T-helper 2 cell treated with Interferon-gamma antibody and Interleukin-4, amounts not matched to agents 5 μg/mL and 100 μg/mL, for 36 hours (primary cell): Measurements from ENCODE around the gene EXTL1.
A peak's percentile ranks its signal among the peaks of the same experiment; 100 is the strongest.

Source experiments
- DNase-seq: peaks from one replicate; pipeline ENCODE4 v3.0.0; 2021; ENCODE audit warnings: low spot score
- H3K27ac Mint-ChIP-seq: one replicate; pipeline ENCODE4 v1.8.0; 2021; ENCODE audit warnings: mild to moderate bottlenecking, mixed read lengths
- H3K27me3 Mint-ChIP-seq: one replicate; pipeline ENCODE4 v1.8.0; 2021; ENCODE audit warnings: low read depth, mixed read lengths
- H3K36me3 Mint-ChIP-seq: one replicate; pipeline ENCODE4 v1.8.0; 2021; ENCODE audit warnings: low read depth, mixed read lengths
- H3K4me1 Mint-ChIP-seq: one replicate; pipeline ENCODE4 v1.8.0; 2021; ENCODE audit warnings: low read depth, mixed read lengths
- H3K4me3 Mint-ChIP-seq: one replicate; pipeline ENCODE4 v1.8.0; 2022; ENCODE audit warnings: mild to moderate bottlenecking, moderate library complexity, mixed read lengths
- H3K9me3 Mint-ChIP-seq: one replicate; pipeline ENCODE4 v1.8.0; 2021; ENCODE audit warnings: mixed read lengths

The EXTL1 gene

GRCh38 chr1:26023826-26024225 lies 2.3 kb downstream of the EXTL1 start:
- no peak for DNase-seq
- H3K36me3 Mint-ChIP-seq = no peaks in the 10 kb centered on the region
- H3K4me3 Mint-ChIP-seq = no peak overlapping the region
- H3K27me3 Mint-ChIP-seq = peaks cover 4% of the 10 kb centered on the region
- H3K9me3 Mint-ChIP-seq = no peaks in the 10 kb centered on the region
- H3K27ac Mint-ChIP-seq = no peak overlapping the region
- H3K4me1 Mint-ChIP-seq = peaks cover 7% of the 10 kb centered on the region

DNA sequence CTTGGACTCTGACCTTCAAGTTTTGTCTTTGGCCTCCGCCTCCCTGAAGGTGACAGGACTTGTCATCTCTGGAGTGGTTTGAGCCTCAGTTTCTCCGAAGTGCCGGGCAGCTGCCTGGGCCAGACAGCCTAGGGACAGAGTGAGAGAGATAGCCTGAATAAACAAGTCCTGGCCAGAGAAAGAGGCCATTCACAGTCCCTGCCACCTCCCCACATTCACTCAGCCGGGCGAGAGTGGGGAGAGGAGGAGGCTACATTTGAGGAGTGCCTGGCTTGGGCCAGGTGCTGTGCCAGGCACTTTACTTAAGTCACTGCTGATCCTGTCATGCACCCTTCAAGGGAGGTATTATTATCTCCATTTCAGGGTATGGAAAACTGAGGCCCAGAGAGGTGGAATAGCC lies 3.5 kb downstream of the EXTL1 start:
- no peak for DNase-seq
- Mint-ChIP-seq H3K27ac (no peak overlapping the region), H3K36me3 (no peaks in the 10 kb centered on the region), H3K4me1 (peaks cover under 1% of the 10 kb centered on the region), H3K4me3 (no peak overlapping the region), H3K27me3 (peaks cover 3% of the 10 kb centered on the region), H3K9me3 (no peaks in the 10 kb centered on the region)

DNA sequence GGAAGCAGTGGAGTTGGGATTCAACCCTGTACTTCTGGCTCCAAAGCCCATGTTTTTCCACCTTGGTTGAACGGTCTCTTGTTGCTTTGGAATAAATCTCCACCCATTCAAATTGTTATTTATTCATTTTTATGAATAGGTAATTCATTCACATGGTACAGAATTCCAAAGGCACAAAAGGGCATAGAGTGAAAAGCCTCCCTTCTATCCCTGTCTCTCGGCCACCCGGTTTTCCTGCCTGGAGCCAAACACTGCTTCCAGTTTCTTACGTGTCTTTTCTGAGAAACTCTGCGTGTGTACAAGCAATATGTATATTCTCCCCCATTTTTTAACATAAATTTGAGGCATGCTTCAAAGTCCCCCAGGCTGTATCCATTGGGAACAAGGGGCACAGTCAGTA lies 3.9 kb downstream of the EXTL1 start:
- peaks cover 3% of the 10 kb centered on the region for H3K27me3 Mint-ChIP-seq
- DNase-seq = no peak
- no peak overlapping the region for H3K4me3 Mint-ChIP-seq
- no peaks in the 10 kb centered on the region for H3K9me3 Mint-ChIP-seq
- no peak overlapping the region for H3K27ac Mint-ChIP-seq
- no peaks in the 10 kb centered on the region for H3K36me3 Mint-ChIP-seq
- no peaks in the 10 kb centered on the region for H3K4me1 Mint-ChIP-seq

DNA sequence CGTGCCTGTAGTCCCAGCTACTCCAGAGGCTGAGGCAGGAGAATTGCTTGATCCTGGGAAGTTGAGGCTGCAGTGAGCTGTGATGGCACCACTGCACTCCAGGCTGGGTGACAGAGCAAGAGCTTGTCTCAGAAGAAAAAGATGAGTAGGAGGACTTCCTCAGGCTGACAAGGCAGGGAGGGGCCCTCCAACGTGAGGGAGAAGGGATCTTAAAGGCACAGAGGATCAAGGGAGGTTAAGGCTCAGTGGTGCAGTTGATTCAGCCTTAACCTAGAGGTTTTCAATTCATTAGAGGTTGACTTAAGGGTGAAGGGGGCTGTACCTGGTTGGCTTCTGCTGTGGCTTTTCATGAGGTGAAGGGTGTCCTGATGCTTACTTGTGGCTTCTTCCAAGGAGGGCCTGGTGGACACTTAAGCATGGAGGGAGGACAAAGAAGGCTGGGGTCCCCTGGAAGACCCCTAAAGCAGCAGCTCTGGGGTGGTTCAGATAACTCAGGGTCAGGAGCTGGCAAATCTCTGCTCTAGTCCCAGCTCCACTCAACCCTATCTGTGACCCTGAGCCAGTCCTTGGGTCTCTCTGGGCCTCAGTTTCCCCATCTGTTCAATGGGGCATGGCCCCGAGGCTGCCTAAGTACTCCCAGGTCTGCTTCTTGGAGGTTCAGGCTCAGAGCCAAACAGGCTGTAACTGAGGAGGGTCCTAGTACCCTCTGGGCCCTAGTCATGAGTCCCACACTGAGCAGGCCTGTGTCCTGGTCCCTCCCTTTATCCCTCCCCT lies 6.3 kb downstream of the EXTL1 start:
- no peak overlapping the region for H3K4me3 Mint-ChIP-seq
- peaks cover 10% of the 10 kb centered on the region for H3K27me3 Mint-ChIP-seq
- no peaks in the 10 kb centered on the region for H3K9me3 Mint-ChIP-seq
- H3K36me3 Mint-ChIP-seq = no peaks in the 10 kb centered on the region
- H3K4me1 Mint-ChIP-seq = no peaks in the 10 kb centered on the region
- no peak for DNase-seq
- H3K27ac Mint-ChIP-seq = no peak overlapping the region

DNA sequence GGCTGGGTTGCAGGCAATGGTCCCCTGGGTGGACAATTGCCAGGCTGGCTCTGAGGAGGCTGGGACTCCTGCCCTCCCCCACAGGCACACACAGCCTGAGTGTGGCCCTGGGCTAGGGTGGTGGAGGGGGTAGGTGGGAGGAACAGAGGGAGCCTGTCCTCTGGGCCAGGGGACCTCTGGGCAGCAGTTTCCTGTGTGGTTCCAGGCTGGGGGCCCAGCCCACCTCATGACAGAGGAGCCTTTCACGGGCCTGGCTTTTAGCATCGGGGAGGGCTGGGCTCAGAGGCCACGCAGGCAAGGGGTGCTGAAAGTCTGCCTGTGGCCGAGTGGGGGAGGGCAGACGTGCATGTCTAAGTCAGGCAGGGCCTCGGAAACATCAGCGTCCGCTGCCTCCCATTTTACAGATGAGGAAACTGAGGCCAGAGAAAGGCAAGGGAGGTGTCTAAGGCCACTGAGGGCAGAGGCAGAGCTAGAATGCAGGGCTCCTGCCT lies 7.0 kb downstream of the EXTL1 start:
- Mint-ChIP-seq H3K27ac (no peak overlapping the region), H3K4me3 (no peak overlapping the region), H3K27me3 (peaks cover 10% of the 10 kb centered on the region), H3K9me3 (no peaks in the 10 kb centered on the region), H3K36me3 (no peaks in the 10 kb centered on the region), H3K4me1 (no peaks in the 10 kb centered on the region)
- no peak for DNase-seq

GRCh38 chr1:26029054-26029863 lies 7.7 kb downstream of the EXTL1 start:
- Mint-ChIP-seq H3K27ac (no peak overlapping the region), H3K36me3 (no peaks in the 10 kb centered on the region), H3K9me3 (no peaks in the 10 kb centered on the region), H3K27me3 (peaks cover 14% of the 10 kb centered on the region), H3K4me3 (no peak overlapping the region), H3K4me1 (no peaks in the 10 kb centered on the region)
- DNase-seq = no peak

- H3K27ac Mint-ChIP-seq = no peak overlapping the region
- DNase-seq = no peak
- no peaks in the 10 kb centered on the region for H3K36me3 Mint-ChIP-seq
- H3K4me1 Mint-ChIP-seq = peaks cover 7% of the 10 kb centered on the region
- H3K9me3 Mint-ChIP-seq = no peaks in the 10 kb centered on the region
- H3K4me3 Mint-ChIP-seq = no peak overlapping the region
- H3K27me3 Mint-ChIP-seq = peaks cover 17% of the 10 kb centered on the region
Observed at GRCh38 chr1:26029864-26030481, 8.4 kb downstream of the EXTL1 start.

- H3K9me3 Mint-ChIP-seq = no peaks in the 10 kb centered on the region
- H3K4me3 Mint-ChIP-seq = no peak overlapping the region
- H3K4me1 Mint-ChIP-seq = peaks cover 7% of the 10 kb centered on the region
- no peak for DNase-seq
- no peak overlapping the region for H3K27ac Mint-ChIP-seq
- no peaks in the 10 kb centered on the region for H3K36me3 Mint-ChIP-seq
- H3K27me3 Mint-ChIP-seq = peaks cover 19% of the 10 kb centered on the region
Observed at GRCh38 chr1:26031196-26031595, 9.6 kb downstream of the EXTL1 start.

DNA sequence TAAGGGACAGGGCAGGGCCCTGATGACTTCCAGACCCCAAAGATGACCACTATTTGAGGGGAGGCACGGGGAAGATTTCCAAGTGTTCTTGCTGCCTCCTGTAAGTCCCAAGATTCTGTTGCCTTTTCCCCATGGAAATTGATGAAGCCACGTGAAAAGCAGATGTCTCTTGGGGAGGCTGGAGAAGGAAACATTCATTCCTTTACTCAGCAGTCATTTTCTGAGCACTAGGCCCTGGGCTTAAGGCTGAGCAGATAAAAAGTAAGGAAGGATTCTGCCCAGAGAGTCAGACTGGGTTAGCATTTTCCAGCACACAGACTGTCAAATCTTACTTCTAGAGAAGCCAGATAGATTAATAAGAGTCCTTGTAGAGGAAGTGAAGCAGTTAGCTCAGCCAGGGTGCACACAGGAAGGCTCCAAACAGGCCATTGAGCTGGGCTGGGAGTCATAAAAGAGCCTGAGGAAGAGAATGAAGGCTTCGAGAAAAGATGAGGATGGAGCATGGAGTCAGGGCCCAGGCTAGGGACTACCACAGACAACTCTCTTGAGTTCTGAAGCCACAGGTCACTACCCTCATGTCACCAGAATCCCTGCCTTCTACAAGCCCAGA lies 10.1 kb downstream of the EXTL1 start:
- Mint-ChIP-seq H3K27me3 (peaks cover 20% of the 10 kb centered on the region), H3K9me3 (no peaks in the 10 kb centered on the region), H3K4me1 (peaks cover 7% of the 10 kb centered on the region), H3K36me3 (no peaks in the 10 kb centered on the region), H3K27ac (no peak overlapping the region), H3K4me3 (no peak overlapping the region)
- no peak for DNase-seq

GRCh38 chr1:26032656-26033357 lies 11.2 kb downstream of the EXTL1 start:
- Mint-ChIP-seq H3K4me1 (peaks cover 7% of the 10 kb centered on the region), H3K9me3 (no peaks in the 10 kb centered on the region), H3K4me3 (no peak overlapping the region), H3K36me3 (no peaks in the 10 kb centered on the region), H3K27ac (no peak overlapping the region), H3K27me3 (peaks cover 20% of the 10 kb centered on the region)
- DNase-seq = no peak

DNA sequence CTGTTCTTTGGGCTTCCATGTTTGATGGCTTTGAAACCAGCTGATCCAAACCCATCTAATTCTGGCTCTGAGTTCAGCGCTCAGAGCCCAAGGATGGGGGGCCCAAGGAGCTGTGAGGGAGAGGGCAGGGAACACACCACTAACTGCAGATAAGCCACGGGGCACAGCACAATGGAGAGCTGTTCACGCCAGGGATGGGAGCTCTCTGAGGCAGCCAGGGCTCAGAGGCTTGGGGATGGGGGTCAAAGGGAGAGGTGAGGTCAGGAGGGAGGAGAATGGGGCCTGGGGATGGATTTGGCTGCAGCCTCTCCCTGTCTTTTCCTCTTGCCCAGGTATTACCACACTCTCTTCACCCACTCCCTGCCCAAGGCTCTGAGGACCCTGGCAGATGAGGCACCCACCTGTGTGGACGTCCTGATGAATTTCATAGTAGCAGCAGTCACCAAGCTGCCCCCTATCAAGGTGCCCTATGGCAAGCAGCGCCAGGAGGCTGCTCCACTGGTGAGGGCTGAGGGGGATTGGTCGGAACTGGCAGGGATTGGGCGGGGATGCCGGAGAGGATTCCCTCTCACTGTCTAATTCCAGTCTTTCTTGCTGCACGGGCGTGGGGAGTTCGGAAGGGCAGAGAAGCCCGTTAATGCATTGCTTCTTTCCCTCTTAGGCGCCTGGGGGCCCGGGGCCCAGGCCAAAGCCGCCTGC lies 13.1 kb downstream of the EXTL1 start:
- no peak for DNase-seq
- Mint-ChIP-seq H3K9me3 (no peaks in the 10 kb centered on the region), H3K36me3 (no peaks in the 10 kb centered on the region), H3K4me3 (peak overlapping the region; percentile 91), H3K27me3 (peaks cover 20% of the 10 kb centered on the region), H3K27ac (no peak overlapping the region), H3K4me1 (peaks cover 7% of the 10 kb centered on the region)

- peak overlapping the region; percentile 91 for H3K4me3 Mint-ChIP-seq
- H3K36me3 Mint-ChIP-seq = no peaks in the 10 kb centered on the region
- peak overlapping the region; percentile 48 for H3K27ac Mint-ChIP-seq
- peaks cover 20% of the 10 kb centered on the region for H3K27me3 Mint-ChIP-seq
- no peaks in the 10 kb centered on the region for H3K9me3 Mint-ChIP-seq
- DNase-seq = peak; percentile 93
- H3K4me1 Mint-ChIP-seq = peaks cover 7% of the 10 kb centered on the region
Observed at GRCh38 chr1:26035203-26035958, 13.8 kb downstream of the EXTL1 start.
